ENCODE data around the gene CNTNAP4.

Gene CNTNAP4

GRCh38 chr16:76278086-76278485, 885 bp downstream of the CNTNAP4 start:
- TF ChIP-seq CTCF (conservative IDR thresholded peaks at IDR 0.05; ENCODE audit: low read depth, low read length), result no peak
- Histone ChIP-seq H3K79me2 (ENCODE audit: insufficient read depth, low read depth) (no peaks in the 10 kb centered on the region), H4K20me1 (ENCODE audit: insufficient read depth) (no peaks in the 10 kb centered on the region), H3K4me3 (IDR thresholded peaks at IDR 0.05; ENCODE audit: insufficient read depth, low read depth, low read length) (no peak overlapping the region), H3K36me3 (ENCODE audit: insufficient read depth) (no peaks in the 10 kb centered on the region), H3K4me2 (no peak overlapping the region), H2AFZ (ENCODE audit: low read depth) (no peak overlapping the region), H3K27ac (no peak overlapping the region), H3K9ac (no peak overlapping the region), H3K4me1 (ENCODE audit: low read depth, poor library complexity, severe bottlenecking) (no peaks in the 10 kb centered on the region), H3K27me3 (ENCODE audit: insufficient read depth, low read depth) (no peaks in the 10 kb centered on the region)

GRCh38 chr16:76278980-76279379, 1.8 kb downstream of the CNTNAP4 start:
- no peak overlapping the region for H2AFZ ChIP-seq (ENCODE audit: low read depth)
- H3K4me3 ChIP-seq (IDR thresholded peaks at IDR 0.05; ENCODE audit: insufficient read depth, low read depth, low read length), result no peak overlapping the region
- TF ChIP-seq CTCF (conservative IDR thresholded peaks at IDR 0.05; ENCODE audit: low read depth, low read length), result peak; percentile 39; the same call in 1 of the 2 replicates
- no peaks in the 10 kb centered on the region for H3K79me2 ChIP-seq (ENCODE audit: insufficient read depth, low read depth)
- H4K20me1 ChIP-seq (ENCODE audit: insufficient read depth), result no peaks in the 10 kb centered on the region
- no peaks in the 10 kb centered on the region for H3K4me1 ChIP-seq (ENCODE audit: low read depth, poor library complexity, severe bottlenecking)
- H3K9ac ChIP-seq, result no peak overlapping the region
- H3K4me2 ChIP-seq, result no peak overlapping the region
- no peaks in the 10 kb centered on the region for H3K27me3 ChIP-seq (ENCODE audit: insufficient read depth, low read depth)
- H3K36me3 ChIP-seq (ENCODE audit: insufficient read depth), result no peaks in the 10 kb centered on the region
- H3K27ac ChIP-seq, result no peak overlapping the region

GRCh38 chr16:76280421-76281215, 3.4 kb downstream of the CNTNAP4 start:
- no peaks in the 10 kb centered on the region for H3K4me1 ChIP-seq (ENCODE audit: low read depth, poor library complexity, severe bottlenecking)
- H3K4me2 ChIP-seq, result no peak overlapping the region
- H2AFZ ChIP-seq (ENCODE audit: low read depth), result no peak overlapping the region
- no peak overlapping the region for H3K9ac ChIP-seq
- H3K27ac ChIP-seq, result no peak overlapping the region
- no peaks in the 10 kb centered on the region for H3K27me3 ChIP-seq (ENCODE audit: insufficient read depth, low read depth)
- no peaks in the 10 kb centered on the region for H3K79me2 ChIP-seq (ENCODE audit: insufficient read depth, low read depth)
- no peaks in the 10 kb centered on the region for H4K20me1 ChIP-seq (ENCODE audit: insufficient read depth)
- no peak for TF ChIP-seq CTCF (conservative IDR thresholded peaks at IDR 0.05; ENCODE audit: low read depth, low read length)
- no peaks in the 10 kb centered on the region for H3K36me3 ChIP-seq (ENCODE audit: insufficient read depth)
- H3K4me3 ChIP-seq (IDR thresholded peaks at IDR 0.05; ENCODE audit: insufficient read depth, low read depth, low read length), result no peak overlapping the region

GRCh38 chr16:76287466-76287865, 10.3 kb downstream of the CNTNAP4 start:
- Histone ChIP-seq H3K79me2 (ENCODE audit: insufficient read depth, low read depth) (no peaks in the 10 kb centered on the region), H4K20me1 (ENCODE audit: insufficient read depth) (no peaks in the 10 kb centered on the region), H3K27ac (no peak overlapping the region), H2AFZ (ENCODE audit: low read depth) (no peak overlapping the region), H3K4me3 (IDR thresholded peaks at IDR 0.05; ENCODE audit: insufficient read depth, low read depth, low read length) (no peak overlapping the region), H3K9ac (no peak overlapping the region), H3K4me1 (ENCODE audit: low read depth, poor library complexity, severe bottlenecking) (no peaks in the 10 kb centered on the region), H3K36me3 (ENCODE audit: insufficient read depth) (no peaks in the 10 kb centered on the region), H3K27me3 (ENCODE audit: insufficient read depth, low read depth) (no peaks in the 10 kb centered on the region), H3K4me2 (no peak overlapping the region)
- no peak for TF ChIP-seq CTCF (conservative IDR thresholded peaks at IDR 0.05; ENCODE audit: low read depth, low read length)
